Esophagus muscularis mucosa (tissue), 4 donors: ENCODE measurements around the gene EIF4EBP2. TPM values are rescaled to one million over a fixed set of nuclear protein-coding genes. Genes with fewer than 3 reads are reported as not detected.

ENCODE experiments used
- DNase-seq: peaks from one replicate; pipeline ENCODE4 v3.0.0-alpha.2; 2017; ENCODE audit errors: extremely low spot score
- H3K27ac ChIP-seq, 4 donors: fragments of 200-600 bp; sonication (generic); replicated peaks in 1 of 4; 1 replicate in 3 of 4; 2 replicates in 1 of 4; pipeline ENCODE4 v1.5.1; 2016 to 2019; ENCODE audit warnings: mild to moderate bottlenecking in 1 of 4
- H3K27me3 ChIP-seq, 4 donors: fragments of 200-600 bp; sonication (generic); one replicate each; pipeline versions ENCODE4 v1.5.1 to v1.6.0; 2016 to 2019
- H3K36me3 ChIP-seq, 4 donors: fragments of 200-600 bp; sonication (generic); one replicate each; pipeline ENCODE4 v1.5.1; 2016 to 2019
- H3K4me1 ChIP-seq, 4 donors: fragments of 200-600 bp; sonication (generic); one replicate each; pipeline ENCODE4 v1.5.1; 2016 to 2019
- H3K4me3 ChIP-seq, 4 donors: fragments of 200-600 bp; sonication (generic); 1 replicate in 2 of 4; 2 replicates in 2 of 4; pipeline ENCODE4 v1.5.1; 2016 to 2019; ENCODE audit warnings: mild to moderate bottlenecking in 4 of 4, moderate library complexity in 1 of 4
- H3K9me3 ChIP-seq, 4 donors: fragments of 200-600 bp; sonication (generic); 1 replicate in 3 of 4; 2 replicates in 1 of 4; pipeline ENCODE4 v1.5.1; 2016 to 2019
- EP300 ChIP-seq: sonication (generic); formaldehyde crosslinking; IDR thresholded peaks from one replicate; pipeline ENCODE4 v1.6.1; 2017; ENCODE audit warnings: antibody characterized with exemption
- POLR2A ChIP-seq: fragments of 450-650 bp; IDR thresholded peaks from one replicate; pipeline ENCODE4 v1.6.1; 2017; ENCODE audit warnings: antibody characterized with exemption, moderate library complexity, mild to moderate bottlenecking, low read depth
- POLR2AphosphoS5 ChIP-seq, 2 donors: sonication (generic); formaldehyde crosslinking; IDR thresholded peaks; one replicate each; pipeline ENCODE4 v1.6.1; 2017; ENCODE audit warnings: antibody characterized with exemption in 2 of 2
- WGBS: methylation state at CpG from one replicate; pipeline ENCODE4 v1.1.5; 2018; 5-methylcytosine and 5-hydroxymethylcytosine counted together
- intact Hi-C: fragments of 100-400 bp; cut with DNase I; formaldehyde crosslinking; loops from one replicate; pipeline ENCODE4 v1.15.1; 2023
- total RNA-seq, 4 donors: library from RNA; depleted of rRNA; stranded (reverse); fragments of >200 nt; gene quantifications; one replicate each; pipeline versions ENCODE4 v1.1.0 to v1.2.1, GENCODE V29; 2016
- TF ChIP-seq, protein P1 (sequence below), 3 experiments: fragments of 200-600 bp in 2 of 3; fragments of 450-650 bp in 1 of 3; sonication (generic) in 2 of 3; IDR thresholded peaks; one replicate each; pipeline ENCODE4 v1.5.1; 2017 to 2019; ENCODE audit warnings: antibody characterized with exemption in 3 of 3, mild to moderate bottlenecking in 2 of 3, moderate library complexity in 1 of 3

EIF4EBP2 gene, protein sequence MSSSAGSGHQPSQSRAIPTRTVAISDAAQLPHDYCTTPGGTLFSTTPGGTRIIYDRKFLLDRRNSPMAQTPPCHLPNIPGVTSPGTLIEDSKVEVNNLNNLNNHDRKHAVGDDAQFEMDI
- total RNA-seq, result 10 to 100 TPM; 73.6 to 99.9 (median 78.4) TPM

DNA sequence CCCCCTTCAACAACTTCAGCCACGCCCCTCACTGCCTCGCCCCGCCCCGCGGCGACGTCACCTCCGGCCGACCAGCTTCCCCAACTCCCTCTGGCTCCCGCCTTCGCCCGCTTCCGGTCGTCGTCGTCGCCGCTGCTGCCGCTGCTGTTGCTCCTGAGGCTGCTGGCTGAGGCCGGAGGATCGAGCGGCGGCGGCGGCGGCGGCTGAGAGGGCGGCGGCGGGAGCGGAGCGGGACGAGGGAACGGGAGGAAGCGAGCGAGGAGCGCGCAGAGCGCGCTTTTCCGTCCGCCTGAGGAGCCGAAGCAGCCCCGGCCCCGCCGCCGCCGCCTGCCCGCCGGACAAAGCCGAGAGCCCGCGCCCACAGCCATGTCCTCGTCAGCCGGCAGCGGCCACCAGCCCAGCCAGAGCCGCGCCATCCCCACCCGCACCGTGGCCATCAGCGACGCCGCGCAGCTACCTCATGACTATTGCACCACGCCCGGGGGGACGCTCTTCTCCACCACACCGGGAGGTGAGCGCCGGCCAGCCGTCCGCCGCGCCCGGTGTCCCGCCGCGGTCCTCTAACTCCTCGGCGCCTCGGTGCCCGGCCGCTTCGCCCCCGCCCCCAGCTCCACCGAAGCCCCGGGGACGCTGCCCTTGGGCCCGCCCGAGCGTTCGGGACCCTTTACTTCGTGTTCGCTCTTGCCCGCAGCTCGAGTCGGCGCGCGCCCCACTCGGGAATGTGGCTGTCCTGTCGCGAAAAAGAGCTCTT is at the start of gene EIF4EBP2:
TSS of gene EIF4EBP2 (plus strand) at position 110 of the 751 bp plus-strand sequence. CDS start at position 367, 257 bp downstream.
- Histone ChIP-seq H3K4me3 (peak within 1 kb of the TSS; percentile 74 to 92 (median 82)), H3K27me3 (no peaks in the 10 kb centered on the region), H3K27ac (peak within 1 kb of the TSS; percentile 96 to 99 (median 98)), H3K4me1 (peaks cover 24 to 42% (median 41%) of the 10 kb centered on the region in 4 donors), H3K36me3 (no peaks in the 10 kb centered on the region), H3K9me3 (no peaks in the 10 kb centered on the region)
- no peak for TF ChIP-seq EP300
- TF ChIP-seq POLR2A, result peak; percentile 98
- TF ChIP-seq POLR2AphosphoS5 (IDR thresholded peaks at IDR 0.05), result peak; percentile 99 to 100
- WGBS, result under 1% methylated on average over 58 of the region's 103 CpGs
- peak; percentile 100 for DNase-seq
- intact Hi-C loops, result no loop called here

DNA sequence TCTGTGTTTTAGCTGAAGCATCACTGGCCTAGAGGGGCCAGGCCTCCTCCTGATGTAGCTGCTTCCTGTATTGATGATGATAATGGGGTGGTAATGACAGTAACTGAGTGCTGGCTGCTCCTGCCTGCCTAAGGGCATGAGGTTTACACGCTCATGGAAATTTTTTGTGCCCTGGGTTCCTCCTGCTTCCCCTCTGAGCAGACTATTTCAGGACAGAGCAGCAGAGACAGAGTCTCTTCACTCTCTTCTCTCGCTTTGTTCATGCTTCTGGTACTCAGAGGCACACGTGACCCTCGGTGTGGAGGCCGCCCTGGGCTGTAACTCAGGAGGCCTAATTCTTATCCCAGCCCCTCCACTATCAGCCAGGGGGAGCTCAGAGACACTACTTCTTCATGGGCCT is 49.4 kb upstream of the EIF4EBP2 start:
- Histone ChIP-seq H3K4me1 (peaks cover 0 to 11% (median 5%) of the 10 kb centered on the region in 4 donors), H3K36me3 (no peaks in the 10 kb centered on the region), H3K27me3 (no peaks in the 10 kb centered on the region), H3K27ac (no peak overlapping the region), H3K4me3 (no peak overlapping the region), H3K9me3 (no peaks in the 10 kb centered on the region)
- intact Hi-C loops, result no loop called here
- TF ChIP-seq EP300 (no peak), POLR2A (no peak), POLR2AphosphoS5 (IDR thresholded peaks at IDR 0.05) (no peak)
- TF ChIP-seq, protein P1, sequence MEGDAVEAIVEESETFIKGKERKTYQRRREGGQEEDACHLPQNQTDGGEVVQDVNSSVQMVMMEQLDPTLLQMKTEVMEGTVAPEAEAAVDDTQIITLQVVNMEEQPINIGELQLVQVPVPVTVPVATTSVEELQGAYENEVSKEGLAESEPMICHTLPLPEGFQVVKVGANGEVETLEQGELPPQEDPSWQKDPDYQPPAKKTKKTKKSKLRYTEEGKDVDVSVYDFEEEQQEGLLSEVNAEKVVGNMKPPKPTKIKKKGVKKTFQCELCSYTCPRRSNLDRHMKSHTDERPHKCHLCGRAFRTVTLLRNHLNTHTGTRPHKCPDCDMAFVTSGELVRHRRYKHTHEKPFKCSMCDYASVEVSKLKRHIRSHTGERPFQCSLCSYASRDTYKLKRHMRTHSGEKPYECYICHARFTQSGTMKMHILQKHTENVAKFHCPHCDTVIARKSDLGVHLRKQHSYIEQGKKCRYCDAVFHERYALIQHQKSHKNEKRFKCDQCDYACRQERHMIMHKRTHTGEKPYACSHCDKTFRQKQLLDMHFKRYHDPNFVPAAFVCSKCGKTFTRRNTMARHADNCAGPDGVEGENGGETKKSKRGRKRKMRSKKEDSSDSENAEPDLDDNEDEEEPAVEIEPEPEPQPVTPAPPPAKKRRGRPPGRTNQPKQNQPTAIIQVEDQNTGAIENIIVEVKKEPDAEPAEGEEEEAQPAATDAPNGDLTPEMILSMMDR (IDR thresholded peaks at IDR 0.05), result no peak
- DNase-seq, result no peak
- 90% methylated on average over 5 of the region's 5 CpGs for WGBS

- WGBS, result 84% methylated on average over 21 of the region's 21 CpGs
- intact Hi-C loops, result no loop called here
Observed at GRCh38 chr10:70355051-70356021, 48.6 kb upstream of the EIF4EBP2 start.

DNA sequence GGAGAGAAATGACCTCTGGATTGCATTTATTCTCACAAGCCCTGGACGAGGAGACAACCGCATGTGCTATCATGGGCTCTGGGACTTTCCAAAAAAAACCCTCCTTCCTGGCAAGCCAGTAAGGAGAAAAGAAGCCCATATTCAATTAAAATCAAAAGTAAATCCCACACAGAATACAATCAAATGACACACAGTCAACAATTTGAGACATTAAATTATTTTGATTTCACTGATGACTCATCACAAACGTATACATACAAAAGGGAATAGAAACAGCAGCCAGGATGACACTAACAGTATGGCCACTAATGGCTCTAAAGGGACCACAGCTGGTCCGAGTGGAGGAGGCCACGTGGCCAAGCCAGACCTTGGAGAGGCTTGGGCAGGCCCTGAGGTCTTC is 46.4 kb upstream of the EIF4EBP2 start:
- intact Hi-C loops, result no loop called here
- no peak for DNase-seq
- no peak overlapping the region for H3K4me3 ChIP-seq
- 17% methylated on average over 5 of the region's 5 CpGs for WGBS
- no peaks in the 10 kb centered on the region for H3K9me3 ChIP-seq
- no peak overlapping the region for H3K27ac ChIP-seq
- TF ChIP-seq POLR2AphosphoS5 (IDR thresholded peaks at IDR 0.05) (no peak), EP300 (no peak), POLR2A (no peak)
- TF ChIP-seq, protein P1 (IDR thresholded peaks at IDR 0.05), result no peak
- peaks cover 0 to 11% (median 5%) of the 10 kb centered on the region in 4 donors for H3K4me1 ChIP-seq
- no peaks in the 10 kb centered on the region for H3K36me3 ChIP-seq
- no peaks in the 10 kb centered on the region for H3K27me3 ChIP-seq

More at GRCh38 chr10:70355051-70356021, 48.6 kb upstream of the EIF4EBP2 start:
- Histone ChIP-seq H3K27me3 (no peaks in the 10 kb centered on the region), H3K4me1 (peaks cover 0 to 11% (median 5%) of the 10 kb centered on the region in 4 donors), H3K36me3 (no peaks in the 10 kb centered on the region), H3K4me3 (no peak overlapping the region), H3K9me3 (no peaks in the 10 kb centered on the region), H3K27ac (no peak overlapping the region)
- no peak for TF ChIP-seq EP300
- no peak for TF ChIP-seq POLR2A
- TF ChIP-seq, protein P1 (IDR thresholded peaks at IDR 0.05), result no peak
- TF ChIP-seq POLR2AphosphoS5 (IDR thresholded peaks at IDR 0.05), result no peak
- no peak for DNase-seq
